HCT116 (cell line): ENCODE measurements around the gene CPNE9. TPM values are rescaled to one million over a fixed set of nuclear protein-coding genes. Genes with fewer than 3 reads are reported as not detected.

Source experiments
- ATAC-seq: fragments of 200-7000 bp; cut with Tn5 transposase; 2 replicates; pipeline ENCODE4 v1.9.1; 2020; ENCODE audit warnings: mild to moderate bottlenecking, moderate library complexity
- BruUV-seq: library from RNA; stranded (reverse); fragments of 400-500 nt; replicated peaks from 2 replicates; lab custom pipeline; 2021; lab: Mats Ljungman, UMichigan
- CTCF ChIA-PET: fragments of 300-600 bp; sonication (Branson Sonifier 250); formaldehyde crosslinking; loops from one replicate; lab custom pipeline; 2021; ENCODE audit warnings: antibody characterized with exemption; lab: Charles Lee
- POLR2A ChIA-PET: fragments of 300-600, 350-600 bp; sonication (Branson Sonifier 250); formaldehyde crosslinking; loops from one replicate; lab custom pipeline; 2021; ENCODE audit warnings: antibody characterized with exemption; lab: Charles Lee
- RAD21 ChIA-PET, 2 experiments: fragments of 300-600 bp; sonication (Branson Sonifier 250); formaldehyde crosslinking; loops; one replicate each; lab custom pipeline; 2023; ENCODE audit warnings: low total read pairs in 2 of 2; ENCODE audit not compliant: uncharacterized antibody in 2 of 2, unreplicated experiment in 2 of 2, low non-redundant PET in 1 of 2; lab: Charles Lee
- DNase-seq: peaks from one replicate; pipeline ENCODE4 v3.0.0-alpha.2; 2010; ENCODE audit warnings: low read depth, low spot score
- H2AFZ ChIP-seq: fragments of 200-600 bp; shearing (Covaris generic), sonication (generic); 2 replicates; pipeline ENCODE4 v1.6.1; 2017; ENCODE audit warnings: low read depth, mixed run types, mixed read lengths, antibody characterized with exemption, low read length; ENCODE audit not compliant: poor library complexity, severe bottlenecking
- H3K27ac ChIP-seq: 2 replicates; pipeline ENCODE4 v1.5.1; 2012; ENCODE audit warnings: low read depth, low read length
- H3K27me3 ChIP-seq: fragments of 200-600 bp; sonication (generic); 2 replicates; pipeline ENCODE4 v1.6.1; 2016; ENCODE audit warnings: mixed run types, low read length, mixed read lengths; ENCODE audit not compliant: insufficient read depth
- H3K36me3 ChIP-seq, 2 experiments: fragments of 200-500 bp in 1 of 2; fragments of 200-600 bp in 1 of 2; sonication (Bioruptor generic) in 1 of 2; sonication (generic) in 1 of 2; 2 replicates each; pipeline versions ENCODE4 v1.5.1 to v1.6.1; 2014 to 2016; ENCODE audit warnings: low read length in 2 of 2, inconsistent platforms in 1 of 2, mixed read lengths in 1 of 2, mixed run types in 1 of 2; ENCODE audit not compliant: insufficient read depth in 2 of 2, control insufficient read depth in 1 of 2
- H3K4me1 ChIP-seq, 2 experiments: fragments of 200-600 bp in 1 of 2; sonication (generic) in 1 of 2; 2 replicates each; pipeline versions ENCODE4 v1.5.1 to v1.6.1; 2012 to 2017; ENCODE audit warnings: low read length in 2 of 2, inconsistent platforms in 1 of 2, mild to moderate bottlenecking in 1 of 2, mixed read lengths in 1 of 2, mixed run types in 1 of 2, moderate library complexity in 1 of 2; ENCODE audit not compliant: insufficient read depth in 2 of 2, control insufficient read depth in 1 of 2
- H3K4me2 ChIP-seq: fragments of 200-600 bp; sonication (generic); 2 replicates; pipeline ENCODE4 v1.6.1; 2017; ENCODE audit warnings: mixed run types, low read length, mixed read lengths
- H3K4me3 ChIP-seq, 2 experiments: fragments of 200-600 bp in 1 of 2; sonication (generic) in 1 of 2; replicated peaks in 1 of 2; 2 replicates each; pipeline ENCODE4 v1.5.1; 2011 to 2016; ENCODE audit warnings: low read length in 2 of 2, control low read depth in 1 of 2, low read depth in 1 of 2, mild to moderate bottlenecking in 1 of 2, mixed read lengths in 1 of 2, mixed run types in 1 of 2
- H3K79me2 ChIP-seq: fragments of 200-600 bp; sonication (generic); 2 replicates; pipeline ENCODE4 v1.6.1; 2017; ENCODE audit warnings: mild to moderate bottlenecking, mixed run types, low read length, moderate library complexity, mixed read lengths; ENCODE audit not compliant: insufficient read depth
- H3K9ac ChIP-seq: fragments of 200-600 bp; sonication (generic); 2 replicates; pipeline ENCODE4 v1.6.1; 2016; ENCODE audit warnings: low read length, mixed read lengths
- H3K9me2 ChIP-seq: fragments of 200-600 bp; sonication (generic), shearing (Covaris generic); 2 replicates; pipeline ENCODE4 v1.6.1; 2017; ENCODE audit warnings: mixed run types, mild to moderate bottlenecking, moderate library complexity; ENCODE audit not compliant: insufficient read depth
- H3K9me3 ChIP-seq, 2 experiments: fragments of 200-500 bp in 1 of 2; fragments of 200-600 bp in 1 of 2; sonication (Bioruptor generic) in 1 of 2; sonication (generic) in 1 of 2; 2 replicates each; pipeline ENCODE4 v1.6.1; 2014 to 2017; ENCODE audit warnings: low read length in 2 of 2, mixed read lengths in 2 of 2, inconsistent platforms in 1 of 2, low read depth in 1 of 2, mild to moderate bottlenecking in 1 of 2, mixed run types in 1 of 2, moderate library complexity in 1 of 2; ENCODE audit not compliant: control insufficient read depth in 1 of 2, insufficient read depth in 1 of 2
- H4K20me1 ChIP-seq: fragments of 200-600 bp; sonication (generic), shearing (Covaris generic); 2 replicates; pipeline ENCODE4 v1.6.1; 2017; ENCODE audit warnings: mixed run types, mild to moderate bottlenecking, moderate library complexity; ENCODE audit not compliant: insufficient read depth
- ATF3 ChIP-seq: IDR thresholded peaks from 2 replicates; pipeline ENCODE4 v1.6.1; 2012
- CBX3 ChIP-seq: IDR thresholded peaks from 2 replicates; pipeline ENCODE4 v1.6.1; 2012; ENCODE audit warnings: low read depth
- EZH2 ChIP-seq: fragments of 200-600 bp; sonication (generic); IDR thresholded peaks from 2 replicates; pipeline ENCODE4 v1.6.1; 2017; ENCODE audit warnings: antibody characterized with exemption, mixed run types
- EZH2phosphoT487 ChIP-seq: fragments of 200-600 bp; IDR thresholded peaks from 2 replicates; pipeline ENCODE4 v1.6.1; 2018; ENCODE audit warnings: antibody characterized with exemption, borderline replicate concordance
- FOSL1 ChIP-seq: IDR thresholded peaks from 2 replicates; pipeline ENCODE4 v1.6.1; 2012; ENCODE audit warnings: low read depth
- SRF ChIP-seq: IDR thresholded peaks from 2 replicates; pipeline ENCODE4 v1.6.1; 2012; ENCODE audit warnings: low read depth
- YY1 ChIP-seq: IDR thresholded peaks from 2 replicates; pipeline ENCODE4 v1.6.1; 2011; ENCODE audit warnings: low read length, low read depth, moderate library complexity, mild to moderate bottlenecking; ENCODE audit not compliant: insufficient replicate concordance; ENCODE audit errors: extremely low read depth
- ZFX ChIP-seq: fragments of 450-650 bp; IDR thresholded peaks from 2 replicates; pipeline ENCODE4 v1.6.1; 2017
- ZNF274 ChIP-seq: fragments of 200-500 bp; sonication (Bioruptor generic); IDR thresholded peaks from 2 replicates; pipeline ENCODE4 v1.6.1; 2014; ENCODE audit warnings: mild to moderate bottlenecking, low read depth, low read length, inconsistent platforms
- intact Hi-C: fragments of 100-400 bp; cut with micrococcal nuclease; formaldehyde crosslinking; loops from 2 replicates; pipeline ENCODE4 v1.10.0; 2022
- total RNA-seq: library from RNA; stranded (reverse); gene quantifications from one replicate; pipeline ENCODE4 v1.2.1, GENCODE V29; 2021; ENCODE audit not compliant: unreplicated experiment
- TF ChIP-seq, protein P1 (sequence below): IDR thresholded peaks from 2 replicates; pipeline ENCODE4 v1.6.1; 2012; ENCODE audit warnings: low read depth

Gene CPNE9
- total RNA-seq, 1 experiment from 2014 or later, result 0.98 TPM

- no TSS peak for BruUV-seq
- Histone ChIP-seq H3K4me3 (no peak overlapping the region), H3K9ac (no peak overlapping the region), H3K9me3 (no peaks in the 10 kb centered on the region), H4K20me1 (peaks cover 4% of the 10 kb centered on the region; the same call in 1 of the 2 replicates), H3K27me3 (no peaks in the 10 kb centered on the region), H3K36me3 (peaks cover 53 to 69% of the 10 kb centered on the region in 2 experiments), H3K79me2 (peaks cover 67% of the 10 kb centered on the region), H3K9me2 (no peaks in the 10 kb centered on the region), H3K4me2 (no peak overlapping the region), H3K27ac (no peak overlapping the region), H2AFZ (no peak overlapping the region), H3K4me1 (peaks cover 9 to 14% of the 10 kb centered on the region in 2 experiments; a peak in 3 of 4 replicates)
- TF ChIP-seq ZNF274 (no peak), YY1 (no peak), CBX3 (no peak), EZH2phosphoT487 (no peak), ZFX (no peak), SRF (no peak), EZH2 (no peak), ATF3 (no peak), FOSL1 (no peak)
- TF ChIP-seq, protein P1, sequence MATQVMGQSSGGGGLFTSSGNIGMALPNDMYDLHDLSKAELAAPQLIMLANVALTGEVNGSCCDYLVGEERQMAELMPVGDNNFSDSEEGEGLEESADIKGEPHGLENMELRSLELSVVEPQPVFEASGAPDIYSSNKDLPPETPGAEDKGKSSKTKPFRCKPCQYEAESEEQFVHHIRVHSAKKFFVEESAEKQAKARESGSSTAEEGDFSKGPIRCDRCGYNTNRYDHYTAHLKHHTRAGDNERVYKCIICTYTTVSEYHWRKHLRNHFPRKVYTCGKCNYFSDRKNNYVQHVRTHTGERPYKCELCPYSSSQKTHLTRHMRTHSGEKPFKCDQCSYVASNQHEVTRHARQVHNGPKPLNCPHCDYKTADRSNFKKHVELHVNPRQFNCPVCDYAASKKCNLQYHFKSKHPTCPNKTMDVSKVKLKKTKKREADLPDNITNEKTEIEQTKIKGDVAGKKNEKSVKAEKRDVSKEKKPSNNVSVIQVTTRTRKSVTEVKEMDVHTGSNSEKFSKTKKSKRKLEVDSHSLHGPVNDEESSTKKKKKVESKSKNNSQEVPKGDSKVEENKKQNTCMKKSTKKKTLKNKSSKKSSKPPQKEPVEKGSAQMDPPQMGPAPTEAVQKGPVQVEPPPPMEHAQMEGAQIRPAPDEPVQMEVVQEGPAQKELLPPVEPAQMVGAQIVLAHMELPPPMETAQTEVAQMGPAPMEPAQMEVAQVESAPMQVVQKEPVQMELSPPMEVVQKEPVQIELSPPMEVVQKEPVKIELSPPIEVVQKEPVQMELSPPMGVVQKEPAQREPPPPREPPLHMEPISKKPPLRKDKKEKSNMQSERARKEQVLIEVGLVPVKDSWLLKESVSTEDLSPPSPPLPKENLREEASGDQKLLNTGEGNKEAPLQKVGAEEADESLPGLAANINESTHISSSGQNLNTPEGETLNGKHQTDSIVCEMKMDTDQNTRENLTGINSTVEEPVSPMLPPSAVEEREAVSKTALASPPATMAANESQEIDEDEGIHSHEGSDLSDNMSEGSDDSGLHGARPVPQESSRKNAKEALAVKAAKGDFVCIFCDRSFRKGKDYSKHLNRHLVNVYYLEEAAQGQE, result no peak
- intact Hi-C loops, result loop anchor here (10.0 kb wide), 1 partner anchor 382 kb away; no protein-coding TSS in a partner anchor
- ChIA-PET POLR2A (no interaction called here), CTCF (no interaction called here), RAD21 (no interaction called here)
- DNase-seq, result no peak
- no peak for ATAC-seq
Measured at GRCh38 chr3:9736831-9737230, 33.2 kb downstream of the CPNE9 start.
